ENCODE measurements around the gene TRIM38.

GRCh38 chr6:26033941-26034354, 71.3 kb downstream of the TRIM38 start:
- TF ChIP-seq, protein P1, sequence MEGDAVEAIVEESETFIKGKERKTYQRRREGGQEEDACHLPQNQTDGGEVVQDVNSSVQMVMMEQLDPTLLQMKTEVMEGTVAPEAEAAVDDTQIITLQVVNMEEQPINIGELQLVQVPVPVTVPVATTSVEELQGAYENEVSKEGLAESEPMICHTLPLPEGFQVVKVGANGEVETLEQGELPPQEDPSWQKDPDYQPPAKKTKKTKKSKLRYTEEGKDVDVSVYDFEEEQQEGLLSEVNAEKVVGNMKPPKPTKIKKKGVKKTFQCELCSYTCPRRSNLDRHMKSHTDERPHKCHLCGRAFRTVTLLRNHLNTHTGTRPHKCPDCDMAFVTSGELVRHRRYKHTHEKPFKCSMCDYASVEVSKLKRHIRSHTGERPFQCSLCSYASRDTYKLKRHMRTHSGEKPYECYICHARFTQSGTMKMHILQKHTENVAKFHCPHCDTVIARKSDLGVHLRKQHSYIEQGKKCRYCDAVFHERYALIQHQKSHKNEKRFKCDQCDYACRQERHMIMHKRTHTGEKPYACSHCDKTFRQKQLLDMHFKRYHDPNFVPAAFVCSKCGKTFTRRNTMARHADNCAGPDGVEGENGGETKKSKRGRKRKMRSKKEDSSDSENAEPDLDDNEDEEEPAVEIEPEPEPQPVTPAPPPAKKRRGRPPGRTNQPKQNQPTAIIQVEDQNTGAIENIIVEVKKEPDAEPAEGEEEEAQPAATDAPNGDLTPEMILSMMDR (IDR thresholded peaks at IDR 0.05): no peak
- TF ChIP-seq POLR2AphosphoS5 (IDR thresholded peaks at IDR 0.05; ENCODE audit: insufficient read depth in 1 of 2, low read depth in 1 of 2): no peak
- TF ChIP-seq POLR2A (IDR thresholded peaks at IDR 0.05): no peak
